SK-N-SH (cell line): ENCODE results near the gene CREB5. TPM values are rescaled to one million over a fixed set of nuclear protein-coding genes. Genes with fewer than 3 reads are reported as not detected.

ENCODE experiments used
- CTCF ChIA-PET: fragments of 300-600, 350-600 bp; formaldehyde crosslinking; extraction: SDS; loops from one replicate; lab custom pipeline; 2021; lab: Yijun Ruan, JAX
- POLR2A ChIA-PET: fragments of 350-600 bp; sonication (Branson Sonifier 250); formaldehyde crosslinking; extraction: SDS; loops from one replicate; lab custom pipeline; 2020; ENCODE audit warnings: antibody characterized with exemption, inconsistent platforms; lab: Yijun Ruan, JAX
- DNase-seq: peaks from one replicate; pipeline ENCODE4 v3.0.0; 2012
- H2AFZ ChIP-seq: fragments of 200-600 bp; sonication (generic); 2 replicates; pipeline ENCODE4 v1.8.1; 2016; ENCODE audit warnings: antibody characterized with exemption, mild to moderate bottlenecking, low read depth
- H3F3A ChIP-seq: fragments of 200-600 bp; sonication (generic); replicated peaks from 2 replicates; pipeline ENCODE3; 2016; ENCODE audit warnings: antibody characterized with exemption, mild to moderate bottlenecking; ENCODE audit not compliant: insufficient read depth
- H3K27ac ChIP-seq, 2 experiments: fragments of 200-500 bp in 1 of 2; fragments of 200-600 bp in 1 of 2; sonication (Bioruptor generic) in 1 of 2; sonication (generic), shearing (Covaris generic) in 1 of 2; 2 replicates each; pipeline versions ENCODE4 v1.5.1 to v1.6.1; 2014 to 2016; ENCODE audit warnings: low read depth in 2 of 2, inconsistent platforms in 1 of 2, low read length in 1 of 2, mild to moderate bottlenecking in 1 of 2, mixed read lengths in 1 of 2
- H3K27me3 ChIP-seq: fragments of 200-600 bp; sonication (generic), shearing (Covaris generic); 2 replicates; pipeline ENCODE4 v1.6.1; 2016; ENCODE audit warnings: mixed run types; ENCODE audit not compliant: insufficient read depth
- H3K36me3 ChIP-seq, 2 experiments: fragments of 200-500 bp in 1 of 2; fragments of 200-600 bp in 1 of 2; sonication (Bioruptor generic) in 1 of 2; sonication (generic) in 1 of 2; replicated peaks in 1 of 2; 2 replicates each; pipeline versions ENCODE3 to v1.5.1; 2014 to 2016; ENCODE audit warnings: low read length in 1 of 2, mild to moderate bottlenecking in 1 of 2; ENCODE audit not compliant: insufficient read depth in 2 of 2, control insufficient read depth in 1 of 2
- H3K4me1 ChIP-seq, 2 experiments: fragments of 200-500 bp in 1 of 2; fragments of 200-600 bp in 1 of 2; sonication (Bioruptor generic) in 1 of 2; sonication (generic), shearing (Covaris generic) in 1 of 2; 2 replicates each; pipeline versions ENCODE4 v1.5.1 to v1.6.1; 2014 to 2016; ENCODE audit warnings: low read depth in 1 of 2, low read length in 1 of 2, mixed run types in 1 of 2; ENCODE audit not compliant: insufficient read depth in 2 of 2, control insufficient read depth in 1 of 2
- H3K4me2 ChIP-seq: fragments of 200-600 bp; sonication (generic), shearing (Covaris generic); 2 replicates; pipeline ENCODE4 v1.6.1; 2017; ENCODE audit warnings: mixed run types
- H3K4me3 ChIP-seq, 2 experiments: fragments of 200-500 bp in 1 of 2; fragments of 200-600 bp in 1 of 2; sonication (Bioruptor generic) in 1 of 2; sonication (generic), shearing (Covaris generic) in 1 of 2; 2 replicates each; pipeline versions ENCODE4 v1.5.1 to v1.8.1; 2014 to 2016; ENCODE audit warnings: low read depth in 2 of 2, inconsistent platforms in 1 of 2, low read length in 1 of 2, mild to moderate bottlenecking in 1 of 2, mixed read lengths in 1 of 2, moderate library complexity in 1 of 2
- H3K79me2 ChIP-seq: fragments of 200-600 bp; sonication (generic); 2 replicates; pipeline ENCODE4 v1.8.1; 2017; ENCODE audit warnings: mild to moderate bottlenecking; ENCODE audit not compliant: insufficient read depth
- H3K9ac ChIP-seq: fragments of 200-600 bp; sonication (generic); 2 replicates; pipeline ENCODE4 v1.6.1; 2017; ENCODE audit warnings: mixed run types
- H3K9me2 ChIP-seq: fragments of 200-600 bp; sonication (generic); 2 replicates; pipeline ENCODE4 v1.6.1; 2017; ENCODE audit warnings: mixed run types
- H3K9me3 ChIP-seq: fragments of 200-600 bp; sonication (generic); 2 replicates; pipeline ENCODE4 v1.6.1; 2017; ENCODE audit warnings: mixed run types, mild to moderate bottlenecking, moderate library complexity
- H4K20me1 ChIP-seq: fragments of 200-600 bp; sonication (generic); 2 replicates; pipeline ENCODE4 v1.6.1; 2017; ENCODE audit warnings: mild to moderate bottlenecking, mixed run types; ENCODE audit not compliant: insufficient read depth
- EP300 ChIP-seq, 2 experiments: IDR thresholded peaks; 2 replicates each; pipeline versions ENCODE4 v1.4.0 to v1.6.1; 2012; ENCODE audit warnings: borderline replicate concordance in 1 of 2, low read depth in 1 of 2, low read length in 1 of 2
- NFIC ChIP-seq: IDR thresholded peaks from 2 replicates; pipeline ENCODE4 v1.4.0; 2012; ENCODE audit warnings: borderline replicate concordance
- PBX3 ChIP-seq: IDR thresholded peaks from 2 replicates; pipeline ENCODE4; 2012
- RAD21 ChIP-seq: IDR thresholded peaks from 2 replicates; pipeline ENCODE4 v1.6.1; 2012; ENCODE audit warnings: mild to moderate bottlenecking, low read length
- RXRA ChIP-seq: IDR thresholded peaks from 2 replicates; pipeline ENCODE4 v1.4.0; 2012; ENCODE audit warnings: low read depth, mild to moderate bottlenecking, borderline replicate concordance
- TAF1 ChIP-seq: IDR thresholded peaks from 2 replicates; pipeline ENCODE4 v1.6.1; 2012; ENCODE audit warnings: low read depth, mild to moderate bottlenecking, low read length, moderate library complexity, borderline replicate concordance
- YY1 ChIP-seq: IDR thresholded peaks from 2 replicates; pipeline ENCODE4 v1.4.0; 2012; ENCODE audit warnings: low read depth, mild to moderate bottlenecking
- WGBS: methylation state at CpG from one replicate; pipeline ENCODE4 v1.1.6; 2017; ENCODE audit warnings: low lambda C conversion rate; 5-methylcytosine and 5-hydroxymethylcytosine counted together
- polyA plus RNA-seq, 3 experiments: library from polyadenylated mRNA; depleted of rRNA; stranded (reverse); fragments of >200 nt; gene quantifications; 2 replicates each; pipeline ENCODE4 v1.2.3, GENCODE V29; 2012

The CREB5 gene
- polyA plus RNA-seq, 1 of the 3 experiments (the other 2 are of a cell fraction): 19.3 TPM

- TF ChIP-seq EP300 (IDR thresholded peaks at IDR 0.05; ENCODE audit: borderline replicate concordance in 1 of 2, low read depth in 1 of 2, low read length in 1 of 2) (no peak), RAD21 (no peak), YY1 (no peak)
- TF ChIP-seq, all 33 proteins: peak for 0
- CTCF ChIA-PET: interaction anchor here (1.4 kb wide), 1 partner anchor 516 kb away, joined by 3 read pairs; no protein-coding TSS in a partner anchor
- no peak for DNase-seq
Observed at GRCh38 chr7:28815369-28815927, 403.1 kb downstream of the CREB5 start.

GRCh38 chr7:28815928-28816373 lies 403.6 kb downstream of the CREB5 start:
- peaks cover 3 to 5% of the 10 kb centered on the region in 2 experiments for H3K36me3 ChIP-seq
- no peaks in the 10 kb centered on the region for H3F3A ChIP-seq
- H3K4me1 ChIP-seq: peaks cover 0 to 8% of the 10 kb centered on the region in 2 experiments; a peak in 1 of 4 replicates
- H3K27me3 ChIP-seq: no peaks in the 10 kb centered on the region
- no peaks in the 10 kb centered on the region for H3K79me2 ChIP-seq
- H3K4me3 ChIP-seq: no peak overlapping the region
- H3K9ac ChIP-seq: no peak overlapping the region
- no peaks in the 10 kb centered on the region for H3K9me3 ChIP-seq
- DNase-seq: no peak
- H2AFZ ChIP-seq: no peak overlapping the region
- H3K27ac ChIP-seq: no peak overlapping the region
- POLR2A ChIA-PET: no interaction called here
- CTCF ChIA-PET: no interaction called here
- WGBS: 81% methylated on average over 2 of the region's 2 CpGs
- H4K20me1 ChIP-seq: no peaks in the 10 kb centered on the region
- no peaks in the 10 kb centered on the region for H3K9me2 ChIP-seq
- TF ChIP-seq NFIC (no peak), PBX3 (no peak), RXRA (no peak)
- no peak overlapping the region for H3K4me2 ChIP-seq

More at GRCh38 chr7:28815369-28815927, 403.1 kb downstream of the CREB5 start:
- 92% methylated on average over 1 of the region's 1 CpG for WGBS
- Histone ChIP-seq H3K4me1 (peaks cover 0 to 8% of the 10 kb centered on the region in 2 experiments; a peak in 1 of 4 replicates), H3K79me2 (no peaks in the 10 kb centered on the region), H3K27me3 (no peaks in the 10 kb centered on the region), H3K9me2 (no peaks in the 10 kb centered on the region), H3K4me2 (no peak overlapping the region), H3K9ac (no peak overlapping the region), H3K27ac (no peak overlapping the region), H3K4me3 (no peak overlapping the region), H3F3A (no peaks in the 10 kb centered on the region), H2AFZ (no peak overlapping the region), H3K36me3 (peaks cover 3 to 5% of the 10 kb centered on the region in 2 experiments), H3K9me3 (no peaks in the 10 kb centered on the region), H4K20me1 (no peaks in the 10 kb centered on the region)
- POLR2A ChIA-PET: no interaction called here

- Histone ChIP-seq H3F3A (no peaks in the 10 kb centered on the region), H3K79me2 (no peaks in the 10 kb centered on the region), H3K4me3 (no peak overlapping the region), H3K9ac (no peak overlapping the region), H3K9me2 (no peaks in the 10 kb centered on the region), H3K36me3 (peaks cover 3 to 7% of the 10 kb centered on the region in 2 experiments), H3K27ac (no peak overlapping the region), H2AFZ (no peak overlapping the region), H3K27me3 (no peaks in the 10 kb centered on the region), H3K9me3 (no peaks in the 10 kb centered on the region), H4K20me1 (no peaks in the 10 kb centered on the region), H3K4me2 (no peak overlapping the region), H3K4me1 (no peaks in the 10 kb centered on the region)
- DNase-seq: no peak
- TF ChIP-seq YY1 (no peak), TAF1 (no peak)
- 91% methylated on average over 5 of the region's 5 CpGs for WGBS
- POLR2A ChIA-PET: no interaction called here
- CTCF ChIA-PET: interaction anchor here (1.5 to 1.7 kb wide), 2 partner anchors 16 to 32 kb away, joined by 3 to 6 read pairs; no protein-coding TSS in a partner anchor
Observed at GRCh38 chr7:28818996-28819395, 406.7 kb downstream of the CREB5 start.
